ENCODE measurements around the gene ATP2B3.

The ATP2B3 gene

DNA sequence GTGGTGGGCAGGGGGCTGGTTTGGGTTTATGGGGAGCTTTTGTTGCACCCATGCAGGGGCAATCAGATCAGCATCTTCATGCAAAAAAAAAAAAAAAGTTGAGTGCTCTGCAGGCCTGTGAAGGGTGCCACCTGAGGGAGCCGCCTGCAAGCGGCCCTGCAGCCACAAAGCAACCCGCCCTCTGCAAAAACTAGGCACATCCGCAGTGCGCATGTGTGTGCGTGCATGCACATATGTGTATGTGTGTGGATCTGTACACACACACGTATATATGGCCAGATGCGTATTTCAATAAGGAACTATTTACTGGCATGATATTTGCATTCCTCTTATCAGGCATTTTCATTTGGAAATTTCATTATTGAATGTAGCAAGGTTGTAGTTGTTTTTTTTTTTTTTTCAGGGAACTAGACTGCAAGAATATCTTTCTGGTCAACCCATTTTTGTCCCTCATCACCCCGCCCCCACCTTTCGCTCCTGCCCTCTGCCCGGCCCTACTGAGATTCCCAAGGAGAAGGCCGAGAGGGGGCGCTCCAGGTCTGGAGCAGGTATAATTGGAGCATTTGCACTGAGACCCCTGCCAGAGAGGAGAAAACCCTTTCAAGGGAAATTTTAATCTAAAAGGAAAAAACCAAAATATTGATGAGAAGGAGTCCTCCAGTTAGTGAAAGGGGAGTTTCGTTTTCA lies 63.4 kb downstream of the ATP2B3 start:
- no peak for TF ChIP-seq CTCF (IDR thresholded peaks at IDR 0.05; ENCODE audit: low read depth, low read length)
- DNase-seq (ENCODE audit: extremely low read depth, low read depth): no peak

GRCh38 chrX:153582896-153583295 lies 65.5 kb downstream of the ATP2B3 start:
- TF ChIP-seq CTCF (IDR thresholded peaks at IDR 0.05; ENCODE audit: low read depth, low read length): no peak
- no peak for DNase-seq (ENCODE audit: extremely low read depth, low read depth)

DNA sequence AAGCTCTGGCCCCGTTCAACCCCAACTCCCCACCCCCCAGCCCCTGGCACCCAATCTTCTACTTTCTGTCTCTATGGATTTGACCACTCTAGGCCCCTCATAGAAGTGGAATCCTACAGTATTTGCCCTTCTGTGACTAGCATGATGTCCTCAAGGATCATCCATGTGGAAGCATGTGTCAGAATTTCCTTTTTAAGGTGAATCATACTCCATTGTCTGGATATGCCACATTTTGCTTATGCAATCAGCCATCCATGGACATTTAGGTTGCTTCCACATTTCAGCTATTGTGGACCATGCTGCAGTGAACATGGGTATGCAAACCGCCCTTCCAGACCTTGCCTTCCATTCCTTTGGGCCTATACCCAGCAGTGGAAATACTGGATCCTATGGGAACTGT lies 66.0 kb downstream of the ATP2B3 start:
- no peak for DNase-seq (ENCODE audit: extremely low read depth, low read depth)
- TF ChIP-seq CTCF (IDR thresholded peaks at IDR 0.05; ENCODE audit: low read depth, low read length): no peak

DNA sequence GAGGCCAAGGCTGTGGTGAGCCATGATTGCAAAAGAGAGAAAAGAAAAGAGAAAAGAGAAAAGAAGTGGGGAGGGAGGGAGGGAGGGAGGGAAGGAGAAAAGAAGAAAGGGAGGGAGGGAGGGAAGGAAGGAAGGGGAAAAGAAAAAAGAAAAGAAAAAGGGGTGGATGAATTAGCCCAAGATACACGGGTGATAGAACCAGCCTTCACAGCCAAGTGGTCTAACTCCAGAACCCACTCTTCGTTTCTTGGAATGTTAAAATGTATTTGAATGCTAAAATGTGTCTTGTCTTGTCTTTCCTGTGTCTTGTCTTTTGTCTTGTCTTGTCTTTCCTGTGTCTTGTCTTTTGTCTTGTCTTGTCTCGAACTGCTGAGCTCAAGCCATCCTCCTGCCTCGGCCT lies 68.4 kb downstream of the ATP2B3 start:
- TF ChIP-seq CTCF (IDR thresholded peaks at IDR 0.05; ENCODE audit: low read depth, low read length): no peak
- DNase-seq (ENCODE audit: extremely low read depth, low read depth): no peak

- no peak for TF ChIP-seq CTCF (IDR thresholded peaks at IDR 0.05; ENCODE audit: low read depth, low read length)
- no peak for DNase-seq (ENCODE audit: extremely low read depth, low read depth)
Observed at GRCh38 chrX:153587342-153587741, 69.9 kb downstream of the ATP2B3 start.

DNA sequence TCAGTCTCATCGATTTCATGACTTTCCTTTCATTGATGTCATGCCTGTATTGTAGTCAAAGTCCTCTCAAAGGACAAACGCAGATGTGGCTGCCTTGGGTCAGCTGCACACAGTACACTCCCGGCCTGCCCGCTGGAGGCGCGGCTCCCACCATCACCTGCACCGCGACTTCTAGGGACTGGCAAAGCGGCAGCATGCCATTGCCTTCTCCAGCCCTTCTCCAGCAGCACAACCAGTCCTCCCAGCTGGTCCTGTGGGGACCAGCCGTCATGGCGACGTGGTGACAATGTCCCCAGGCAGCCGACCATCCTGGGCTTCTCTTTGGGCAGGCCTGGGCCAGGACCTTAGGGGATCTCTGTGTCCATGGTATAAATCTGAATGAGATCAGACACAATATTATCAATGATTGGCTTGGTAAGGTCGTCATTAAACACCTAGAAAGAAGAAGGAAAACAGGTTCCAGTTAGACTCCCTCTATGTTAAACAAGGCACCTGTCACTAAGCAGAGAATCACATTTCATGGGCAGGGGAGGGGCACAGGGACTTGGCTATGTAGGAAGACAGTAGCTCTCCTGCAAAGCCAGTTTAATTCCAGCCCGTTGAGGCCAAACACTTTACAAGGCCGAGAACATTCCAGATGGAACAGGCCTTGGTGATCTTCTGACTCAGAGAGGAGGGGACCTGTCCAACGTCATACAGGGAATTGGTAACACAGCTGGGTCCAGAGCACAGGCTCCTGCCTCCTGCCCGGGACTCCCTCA lies 70.8 kb downstream of the ATP2B3 start:
- TF ChIP-seq CTCF (IDR thresholded peaks at IDR 0.05; ENCODE audit: low read depth, low read length): no peak
- DNase-seq (ENCODE audit: extremely low read depth, low read depth): no peak

GRCh38 chrX:153588782-153589446 lies 71.5 kb downstream of the ATP2B3 start:
- DNase-seq (ENCODE audit: extremely low read depth, low read depth): no peak
- TF ChIP-seq CTCF (IDR thresholded peaks at IDR 0.05; ENCODE audit: low read depth, low read length): no peak

Measured in AG09319 (cell line).